Measurements from ENCODE around the gene HOXC4. TPM values are rescaled to one million over a fixed set of nuclear protein-coding genes. Genes with fewer than 3 reads are reported as not detected.

HOXC4 gene
- polyA plus RNA-seq, 4 donors = 42.7 to 53.0 (median 51.1) TPM

DNA sequence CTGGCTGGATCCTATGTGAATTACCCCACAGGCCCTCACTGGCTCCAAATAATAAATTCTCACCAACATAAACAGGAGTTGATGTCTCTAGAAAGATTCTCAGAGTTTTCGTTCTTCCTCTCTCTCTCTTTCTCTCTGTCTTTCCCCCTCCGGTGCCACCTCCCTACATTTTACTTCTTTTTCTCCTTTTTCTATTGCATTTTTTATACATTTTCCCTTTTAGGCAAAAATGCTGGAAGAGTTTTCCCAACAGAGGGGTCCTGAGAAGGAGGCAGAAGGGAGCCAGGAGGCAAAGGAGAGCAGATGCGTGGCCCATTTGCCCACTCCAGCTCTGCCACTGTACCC lies 26.2 kb upstream of the HOXC4 start:
- DNase-seq (ENCODE audit: low read depth in 4 of 4, low spot score in 3 of 4) = no peak

DNA sequence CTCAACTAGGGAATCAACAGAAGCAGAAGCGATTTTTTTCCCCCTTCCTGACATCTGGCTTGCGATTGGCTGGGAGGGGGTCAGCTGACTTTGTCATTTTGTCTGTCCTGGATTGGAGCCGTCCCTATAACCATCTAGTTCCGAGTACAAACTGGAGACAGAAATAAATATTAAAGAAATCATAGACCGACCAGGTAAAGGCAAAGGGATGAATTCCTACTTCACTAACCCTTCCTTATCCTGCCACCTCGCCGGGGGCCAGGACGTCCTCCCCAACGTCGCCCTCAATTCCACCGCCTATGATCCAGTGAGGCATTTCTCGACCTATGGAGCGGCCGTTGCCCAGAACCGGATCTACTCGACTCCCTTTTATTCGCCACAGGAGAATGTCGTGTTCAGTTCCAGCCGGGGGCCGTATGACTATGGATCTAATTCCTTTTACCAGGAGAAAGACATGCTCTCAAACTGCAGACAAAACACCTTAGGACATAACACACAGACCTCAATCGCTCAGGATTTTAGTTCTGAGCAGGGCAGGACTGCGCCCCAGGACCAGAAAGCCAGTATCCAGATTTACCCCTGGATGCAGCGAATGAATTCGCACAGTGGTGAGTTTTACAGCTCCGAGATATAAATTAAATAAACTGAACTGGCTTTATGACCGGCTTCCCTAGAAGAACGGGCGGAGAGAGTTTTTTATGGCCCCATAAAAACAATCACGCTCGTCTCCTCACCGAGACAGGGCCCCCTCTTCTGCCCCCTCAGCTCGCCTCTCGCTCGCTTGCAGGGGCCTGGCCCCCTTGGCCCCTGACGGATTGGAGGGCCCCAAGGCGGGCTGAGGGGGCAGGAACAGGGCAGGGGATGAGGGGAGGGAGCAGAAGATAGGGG lies 25.1 kb upstream of the HOXC4 start, which contains the start of gene HOXC6:
Gene HOXC6, plus strand, starts transcription at position 127 of the 888 bp plus-strand sequence. Its CDS starts 82 bp downstream, at position 209.
- DNase-seq (ENCODE audit: low read depth in 4 of 4, low spot score in 3 of 4) = no peak

DNA sequence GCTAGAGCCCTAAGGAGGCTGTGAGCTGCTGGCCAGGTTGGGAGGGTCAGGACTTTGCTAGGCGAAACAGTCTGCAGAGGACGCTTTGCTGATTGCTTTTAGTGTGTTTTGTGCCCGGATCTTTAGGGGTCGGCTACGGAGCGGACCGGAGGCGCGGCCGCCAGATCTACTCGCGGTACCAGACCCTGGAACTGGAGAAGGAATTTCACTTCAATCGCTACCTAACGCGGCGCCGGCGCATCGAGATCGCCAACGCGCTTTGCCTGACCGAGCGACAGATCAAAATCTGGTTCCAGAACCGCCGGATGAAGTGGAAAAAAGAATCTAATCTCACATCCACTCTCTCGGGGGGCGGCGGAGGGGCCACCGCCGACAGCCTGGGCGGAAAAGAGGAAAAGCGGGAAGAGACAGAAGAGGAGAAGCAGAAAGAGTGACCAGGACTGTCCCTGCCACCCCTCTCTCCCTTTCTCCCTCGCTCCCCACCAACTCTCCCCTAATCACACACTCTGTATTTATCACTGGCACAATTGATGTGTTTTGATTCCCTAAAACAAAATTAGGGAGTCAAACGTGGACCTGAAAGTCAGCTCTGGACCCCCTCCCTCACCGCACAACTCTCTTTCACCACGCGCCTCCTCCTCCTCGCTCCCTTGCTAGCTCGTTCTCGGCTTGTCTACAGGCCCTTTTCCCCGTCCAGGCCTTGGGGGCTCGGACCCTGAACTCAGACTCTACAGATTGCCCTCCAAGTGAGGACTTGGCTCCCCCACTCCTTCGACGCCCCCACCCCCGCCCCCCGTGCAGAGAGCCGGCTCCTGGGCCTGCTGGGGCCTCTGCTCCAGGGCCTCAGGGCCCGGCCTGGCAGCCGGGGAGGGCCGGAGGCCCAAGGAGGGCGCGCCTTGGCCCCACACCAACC lies 23.9 kb upstream of the HOXC4 start:
- no peak for DNase-seq (ENCODE audit: low read depth in 4 of 4, low spot score in 3 of 4)

GRCh38 chr12:54030442-54030801 lies 23.2 kb upstream of the HOXC4 start:
- DNase-seq (ENCODE audit: low read depth in 4 of 4, low spot score in 3 of 4) = no peak

- no peak for DNase-seq (ENCODE audit: low read depth in 4 of 4, low spot score in 3 of 4)
Observed at GRCh38 chr12:54030889-54031471, 22.7 kb upstream of the HOXC4 start.

- no peak for DNase-seq (ENCODE audit: low read depth in 4 of 4, low spot score in 3 of 4)
Observed at GRCh38 chr12:54031480-54031879, 22.2 kb upstream of the HOXC4 start.

DNA sequence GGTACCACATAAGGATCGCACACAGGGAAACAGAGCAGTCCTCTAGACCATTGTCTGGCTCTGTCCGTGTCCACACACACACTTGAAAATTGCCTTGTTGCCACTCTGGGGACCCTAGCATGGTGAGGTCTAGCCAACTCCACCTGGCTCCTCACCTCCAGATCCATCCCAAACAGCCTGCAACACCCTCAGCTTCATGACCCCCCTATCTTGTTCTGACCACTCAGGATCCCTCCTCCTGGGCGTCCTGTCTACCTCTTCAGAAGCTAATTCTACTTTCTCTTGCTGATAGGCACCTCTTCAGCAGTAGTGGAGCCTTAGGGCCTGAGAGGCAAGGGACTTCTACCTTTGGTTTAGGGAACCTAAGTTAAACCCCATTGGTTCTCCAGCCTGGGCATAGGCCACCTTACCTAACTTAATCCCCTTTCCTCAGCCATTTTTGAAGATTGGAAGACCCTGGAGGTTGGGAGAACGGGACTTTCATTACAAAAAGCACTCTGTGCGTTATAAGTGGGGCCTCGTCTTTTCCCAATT lies 21.5 kb upstream of the HOXC4 start:
- no peak for DNase-seq (ENCODE audit: low read depth in 4 of 4, low spot score in 3 of 4)

DNA sequence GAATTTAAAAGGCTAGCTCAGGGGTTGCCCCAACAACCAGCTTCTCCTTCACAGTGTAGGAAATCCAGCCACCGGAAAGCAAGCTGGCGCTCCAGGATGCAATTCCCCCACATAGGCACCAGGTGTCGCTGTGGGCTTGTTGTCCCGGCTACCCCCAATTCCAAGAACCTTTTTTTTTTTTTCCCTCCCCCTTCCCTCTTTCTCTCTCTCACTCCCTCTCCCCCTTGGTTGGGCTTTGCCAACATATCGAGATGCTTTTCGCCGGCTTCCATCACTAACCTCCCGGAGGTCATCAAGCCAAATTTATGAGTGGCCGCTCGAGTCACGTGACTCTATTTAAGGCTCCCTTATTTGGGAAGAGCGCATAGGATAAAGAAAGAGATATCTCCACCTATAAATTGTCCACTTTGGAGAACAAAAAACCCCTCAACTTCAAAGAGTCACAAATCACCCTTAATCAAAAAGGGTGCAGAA lies 21.0 kb upstream of the HOXC4 start, which contains the start of gene HOXC5:
Gene HOXC5, plus strand, starts transcription at position 424 of the 474 bp plus-strand sequence. CDS start 73 bp downstream, outside the sequence.
- DNase-seq (ENCODE audit: low read depth in 4 of 4, low spot score in 3 of 4) = peak in 3 of 4 donors; percentile 85 to 87 (median 86)

GRCh38 chr12:54033106-54033979 lies 20.3 kb upstream of the HOXC4 start:
- DNase-seq (ENCODE audit: low read depth in 4 of 4, low spot score in 3 of 4) = peak in 1 of 4 donors; percentile 80

DNA sequence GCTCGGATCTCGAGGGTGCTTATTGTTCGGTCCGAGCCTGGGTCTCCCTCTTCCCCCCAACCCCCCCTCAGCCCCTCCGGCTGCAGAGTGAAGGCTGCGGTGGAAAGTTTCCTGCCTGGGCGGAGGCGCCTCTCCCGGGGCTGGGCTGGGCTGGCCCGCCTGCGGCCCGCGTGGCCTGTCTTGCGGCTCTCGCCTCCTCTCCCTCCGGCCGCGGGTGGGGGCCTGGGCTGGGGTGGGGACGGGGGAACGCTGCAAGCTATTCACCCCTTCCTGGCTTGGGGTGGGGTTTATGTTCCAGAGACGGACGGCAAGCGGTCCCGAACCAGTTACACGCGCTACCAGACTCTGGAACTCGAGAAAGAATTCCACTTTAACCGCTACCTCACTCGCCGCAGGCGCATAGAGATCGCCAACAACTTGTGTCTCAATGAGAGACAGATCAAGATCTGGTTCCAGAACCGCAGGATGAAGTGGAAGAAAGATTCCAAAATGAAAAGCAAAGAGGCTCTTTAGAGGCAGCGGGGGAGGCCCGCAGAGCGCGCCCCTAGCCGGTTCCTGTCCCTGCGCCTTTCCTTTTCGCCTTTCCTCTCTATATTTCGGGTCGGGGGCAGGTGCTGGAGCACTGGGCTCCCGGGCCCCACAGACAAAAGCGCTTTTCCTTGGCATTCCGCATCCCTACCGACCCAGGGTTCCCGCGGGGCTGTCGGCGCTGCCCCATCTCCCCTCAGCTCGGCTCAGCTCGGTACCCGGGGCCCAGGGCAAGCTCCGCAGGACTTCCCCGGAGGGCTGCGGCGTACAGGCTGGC lies 19.5 kb upstream of the HOXC4 start:
- DNase-seq (ENCODE audit: low read depth in 4 of 4, low spot score in 3 of 4) = no peak

DNA sequence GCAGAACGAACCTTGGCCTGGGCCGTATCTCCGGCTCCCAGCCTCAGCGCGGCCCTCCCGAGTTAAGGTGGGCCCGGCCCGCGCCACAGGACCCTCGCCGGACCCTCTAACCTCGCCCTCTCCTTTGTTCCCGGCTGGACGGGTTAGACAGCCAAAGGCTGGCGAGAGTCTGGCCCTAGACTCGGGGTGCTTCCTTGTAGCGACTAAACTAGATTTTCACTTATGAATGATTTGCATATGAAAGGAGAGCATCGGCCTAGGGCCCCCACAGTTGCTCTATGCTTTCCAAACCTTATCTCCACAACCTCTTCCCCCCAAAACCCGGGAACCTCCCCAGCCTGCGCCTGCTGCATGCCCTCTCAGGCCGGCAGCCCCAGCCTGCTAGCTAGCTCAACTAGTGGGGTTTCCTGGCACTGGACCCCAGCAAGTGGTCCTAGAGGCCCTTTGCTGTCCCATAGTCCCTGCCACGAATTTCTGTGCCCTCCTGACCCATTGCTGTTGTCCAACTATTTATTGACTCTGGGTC lies 18.8 kb upstream of the HOXC4 start:
- DNase-seq (ENCODE audit: low read depth in 4 of 4, low spot score in 3 of 4) = no peak

GRCh38 chr12:54035568-54036264 lies 17.9 kb upstream of the HOXC4 start:
- no peak for DNase-seq (ENCODE audit: low read depth in 4 of 4, low spot score in 3 of 4)

- DNase-seq (ENCODE audit: low read depth in 4 of 4, low spot score in 3 of 4) = no peak
Observed at GRCh38 chr12:54036620-54037359, 16.8 kb upstream of the HOXC4 start.

DNA sequence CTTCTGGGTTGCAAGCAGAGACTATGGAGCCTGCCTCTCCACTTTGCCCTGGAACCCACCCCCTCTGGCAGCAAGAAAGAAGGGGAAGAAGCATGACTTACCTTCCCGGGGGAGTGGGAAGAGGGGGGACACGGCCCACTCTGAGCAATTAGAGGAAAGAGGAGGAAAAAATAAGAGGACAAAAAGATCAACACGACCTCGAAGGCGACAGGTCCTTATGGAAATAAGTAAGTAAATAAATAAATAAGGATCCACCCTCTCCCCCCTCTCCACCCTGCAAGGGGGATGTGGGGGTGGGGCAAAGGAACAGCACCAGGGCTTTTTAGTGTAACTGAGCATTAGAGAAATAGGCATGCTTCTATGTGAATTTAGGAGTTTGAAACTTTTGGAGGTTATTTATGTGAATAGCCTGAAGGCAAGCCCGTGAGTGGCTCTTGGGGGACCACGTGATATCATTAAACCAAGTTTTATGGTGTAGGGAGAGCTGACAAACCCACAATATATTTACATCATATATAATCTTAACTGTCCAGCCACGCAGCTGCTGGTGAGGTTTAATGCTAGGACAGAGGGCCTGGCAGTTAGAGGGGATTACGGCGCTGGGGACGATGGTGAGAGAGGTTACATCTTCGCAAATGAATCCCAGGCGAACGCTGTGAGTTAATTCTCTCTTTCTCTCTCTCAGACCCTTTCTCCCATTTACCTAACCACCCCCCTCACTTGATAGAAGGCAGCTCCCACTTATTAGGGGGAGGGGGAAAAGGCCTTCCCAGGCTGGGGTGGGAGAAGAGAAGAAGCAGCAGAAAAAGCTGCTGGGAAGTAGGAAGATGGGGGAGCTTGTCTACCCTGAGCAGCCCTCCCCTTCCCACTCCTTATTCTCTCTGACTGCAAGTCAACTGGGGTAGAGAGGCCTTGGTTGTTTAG lies 16.0 kb upstream of the HOXC4 start:
- DNase-seq (ENCODE audit: low read depth in 4 of 4, low spot score in 3 of 4) = no peak

DNA sequence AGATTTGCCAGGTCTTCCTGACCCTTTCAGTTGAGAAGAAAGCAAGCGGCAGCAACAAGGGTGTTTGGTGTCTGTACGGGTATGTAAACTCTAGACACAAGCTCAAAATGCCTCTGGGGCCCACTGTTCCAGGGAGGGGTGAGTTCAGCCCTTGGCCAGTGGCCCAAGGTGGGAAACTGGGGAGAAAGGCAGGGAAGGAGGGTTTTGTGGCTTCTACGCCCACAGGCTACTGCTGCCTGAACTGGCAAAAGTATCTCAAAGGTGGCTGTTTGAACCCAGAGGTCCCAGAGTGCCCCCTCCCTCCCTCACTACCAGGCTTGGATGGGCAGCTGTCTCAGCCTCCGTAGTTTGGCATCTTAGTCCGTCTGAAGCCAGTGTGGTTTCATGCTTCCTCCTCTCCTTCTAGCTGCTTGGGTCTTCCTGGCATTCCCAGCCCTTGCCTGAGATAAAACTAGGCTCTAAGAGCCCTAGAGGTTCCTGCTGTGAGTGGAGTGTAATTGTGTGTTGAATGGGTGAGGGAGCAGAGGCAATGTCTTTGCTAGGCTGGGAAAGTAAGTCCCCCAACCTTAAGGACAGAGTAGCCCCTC lies 15.3 kb upstream of the HOXC4 start:
- DNase-seq (ENCODE audit: low read depth in 4 of 4, low spot score in 3 of 4) = no peak
